Pericardium fibroblast (primary cell): ENCODE data around the gene OR7A10. TPM values are rescaled to one million over a fixed set of nuclear protein-coding genes. Genes with fewer than 3 reads are reported as not detected.

Experiments
- total RNA-seq: library from RNA; depleted of rRNA; stranded (reverse); fragments of >200 nt; gene quantifications from 2 replicates; pipeline ENCODE4 v1.2.3, GENCODE V29; 2015

OR7A10 gene
- total RNA-seq: not detected in 2 replicates

DNA sequence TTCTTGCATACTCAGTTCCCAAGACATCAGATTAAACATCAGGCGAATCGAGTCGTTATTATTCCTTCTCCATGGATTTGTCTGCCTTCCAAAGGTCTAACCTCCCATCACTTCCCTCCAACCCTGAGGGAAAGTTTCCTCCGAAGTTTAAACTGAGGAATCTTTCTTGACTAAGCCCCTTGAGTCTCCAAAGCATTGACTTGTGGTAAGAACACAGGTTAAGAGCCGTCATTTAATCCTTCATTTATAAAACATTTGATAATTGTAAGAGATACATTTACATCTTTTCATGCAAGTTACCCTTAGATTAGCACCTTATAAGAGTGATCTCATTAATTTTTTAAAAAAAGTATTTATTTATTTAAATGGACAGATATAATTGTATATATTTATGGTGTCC lies at the start of gene OR7A10:
OR7A10 (minus strand) TSS at position 101 of the 400 bp plus-strand sequence. CDS start 7,045 bp downstream, outside the sequence.

GRCh38 chr19:14886032-14886431 lies 37.3 kb upstream of the OR7A10 start, which contains the start of gene OR7A17:
OR7A17 (minus strand) TSS chr19:14886132; CDS start chr19:14881355, 4,777 bp downstream.

GRCh38 chr19:14835011-14835410 lies 13.7 kb downstream of the OR7A10 start, which contains the start of the genes OR7A5 and OR7C1:
OR7A5 (minus strand) TSS chr19:14835185; CDS start chr19:14828241, 6,944 bp downstream.
OR7C1 (minus strand) TSS chr19:14835185; CDS start chr19:14800136, 35,049 bp downstream.

Other genes starting within 250 kb of the OR7A10 start
- gene ADGRE3, start 174.1 kb downstream of the OR7A10 start, total RNA-seq: not detected in 2 replicates
- 10.9 and 17.6 TPM in 2 replicates for gene ZNF333, start 158.9 kb downstream of the OR7A10 start, total RNA-seq
- 0.09 and 0.93 TPM in 2 replicates for gene ADGRE2, start 70.4 kb downstream of the OR7A10 start, total RNA-seq
- gene OR7A5, start 13.7 kb downstream of the OR7A10 start, total RNA-seq: not detected in 2 replicates
- gene OR7C1, start 13.7 kb downstream of the OR7A10 start, total RNA-seq: not detected in 2 replicates
- gene OR7A17, start 37.2 kb upstream of the OR7A10 start, total RNA-seq: not detected in 2 replicates
- not detected in 2 replicates for gene OR7C2, start 92.6 kb upstream of the OR7A10 start, total RNA-seq
- not detected in 2 replicates for gene SLC1A6, start 130.9 kb upstream of the OR7A10 start, total RNA-seq
- gene CASP14, start 200.6 kb upstream of the OR7A10 start, total RNA-seq: not detected in 2 replicates
- not detected in 2 replicates for gene OR1I1, start 233.3 kb upstream of the OR7A10 start, total RNA-seq